Osteocyte (in vitro differentiated cells): ENCODE results near the gene IGSF22. TPM values are rescaled to one million over a fixed set of nuclear protein-coding genes. Genes with fewer than 3 reads are reported as not detected.
A peak's percentile ranks its signal among the peaks of the same experiment; 100 is the strongest.

ENCODE experiments used
- DNase-seq: peaks from one replicate; pipeline ENCODE4 v3.0.0; 2021; ENCODE audit warnings: mixed read lengths; ENCODE audit not compliant: unreplicated experiment; ENCODE audit errors: extremely low spot score
- H3K27ac Mint-ChIP-seq: one replicate; pipeline ENCODE4 v1.8.0; 2021; ENCODE audit warnings: mild to moderate bottlenecking, mixed read lengths; ENCODE audit not compliant: unreplicated experiment
- H3K27me3 Mint-ChIP-seq: one replicate; pipeline ENCODE4 v1.8.0; 2021; ENCODE audit warnings: mixed read lengths; ENCODE audit not compliant: unreplicated experiment
- H3K36me3 Mint-ChIP-seq: one replicate; pipeline ENCODE4 v1.8.0; 2021; ENCODE audit warnings: mixed read lengths; ENCODE audit not compliant: unreplicated experiment
- H3K4me1 Mint-ChIP-seq: one replicate; pipeline ENCODE4 v1.8.0; 2021; ENCODE audit warnings: mixed read lengths; ENCODE audit not compliant: unreplicated experiment
- H3K4me3 Mint-ChIP-seq: one replicate; pipeline ENCODE4 v1.8.0; 2021; ENCODE audit warnings: mild to moderate bottlenecking, moderate library complexity, mixed read lengths; ENCODE audit not compliant: unreplicated experiment
- H3K9me3 Mint-ChIP-seq: one replicate; pipeline ENCODE4 v1.8.0; 2021; ENCODE audit warnings: mixed read lengths; ENCODE audit not compliant: unreplicated experiment
- CTCF ChIP-seq: fragments of 200-600 bp; sonication (generic); IDR thresholded peaks from 2 replicates; pipeline ENCODE4 v1.5.0; 2021; ENCODE audit warnings: antibody characterized with exemption, mild to moderate bottlenecking, moderate library complexity
- total RNA-seq: library from RNA; stranded (reverse); gene quantifications from 2 replicates; pipeline ENCODE4 v1.2.1, GENCODE V29; 2021

Gene IGSF22
- total RNA-seq, 1 donor from 2014 or later = not detected

GRCh38 chr11:18731441-18731840 lies 5.5 kb upstream of the IGSF22 start:
- H3K27ac Mint-ChIP-seq = no peak overlapping the region
- DNase-seq = no peak
- H3K36me3 Mint-ChIP-seq = no peaks in the 10 kb centered on the region
- no peaks in the 10 kb centered on the region for H3K4me1 Mint-ChIP-seq
- H3K27me3 Mint-ChIP-seq = peaks cover 8% of the 10 kb centered on the region
- H3K4me3 Mint-ChIP-seq = no peak overlapping the region
- TF ChIP-seq CTCF = no peak
- H3K9me3 Mint-ChIP-seq = no peaks in the 10 kb centered on the region

- Mint-ChIP-seq H3K4me3 (no peak overlapping the region), H3K27me3 (peaks cover 7% of the 10 kb centered on the region), H3K36me3 (no peaks in the 10 kb centered on the region), H3K4me1 (no peaks in the 10 kb centered on the region), H3K27ac (no peak overlapping the region), H3K9me3 (no peaks in the 10 kb centered on the region)
- DNase-seq = no peak
- TF ChIP-seq CTCF = no peak
Observed at GRCh38 chr11:18730020-18730419, 4.0 kb upstream of the IGSF22 start.

GRCh38 chr11:18729426-18729825 lies 3.4 kb upstream of the IGSF22 start:
- H3K9me3 Mint-ChIP-seq = no peaks in the 10 kb centered on the region
- H3K27me3 Mint-ChIP-seq = peaks cover 9% of the 10 kb centered on the region
- no peaks in the 10 kb centered on the region for H3K4me1 Mint-ChIP-seq
- no peaks in the 10 kb centered on the region for H3K36me3 Mint-ChIP-seq
- H3K4me3 Mint-ChIP-seq = no peak overlapping the region
- H3K27ac Mint-ChIP-seq = no peak overlapping the region
- no peak for TF ChIP-seq CTCF
- DNase-seq = no peak

- peaks cover 14% of the 10 kb centered on the region for H3K27me3 Mint-ChIP-seq
- H3K4me3 Mint-ChIP-seq = no peak overlapping the region
- DNase-seq = no peak
- no peak overlapping the region for H3K27ac Mint-ChIP-seq
- no peaks in the 10 kb centered on the region for H3K9me3 Mint-ChIP-seq
- H3K4me1 Mint-ChIP-seq = no peaks in the 10 kb centered on the region
- no peak for TF ChIP-seq CTCF
- no peaks in the 10 kb centered on the region for H3K36me3 Mint-ChIP-seq
Observed at GRCh38 chr11:18728658-18729057, 2.7 kb upstream of the IGSF22 start.

GRCh38 chr11:18727479-18728236 lies 1.7 kb upstream of the IGSF22 start:
- no peaks in the 10 kb centered on the region for H3K36me3 Mint-ChIP-seq
- H3K9me3 Mint-ChIP-seq = no peaks in the 10 kb centered on the region
- no peak for DNase-seq
- H3K27ac Mint-ChIP-seq = no peak overlapping the region
- no peaks in the 10 kb centered on the region for H3K4me1 Mint-ChIP-seq
- peaks cover 16% of the 10 kb centered on the region for H3K27me3 Mint-ChIP-seq
- TF ChIP-seq CTCF = peak; percentile 77
- H3K4me3 Mint-ChIP-seq = no peak overlapping the region
